GM21825 (cell line): ENCODE measurements around the gene PACSIN3.
"Not testable (repeated sequence)": the region's sequence is repeated elsewhere in the genome, so short reads cannot be mapped to it uniquely, and the experiment has no call there.

ENCODE experiments used
- ATAC-seq: cut with Tn5 transposase; IDR thresholded peaks from one replicate; pipeline ENCODE4 v1.9.1; 2021; ENCODE audit warnings: mild to moderate bottlenecking, moderate library complexity; ENCODE audit not compliant: unreplicated experiment

Gene PACSIN3

GRCh38 chr11:47198161-47198560 lies 11.9 kb upstream of the PACSIN3 start:
- ATAC-seq = not testable (repeated sequence)

- ATAC-seq = no peak
These were observed 5.9 kb upstream of the PACSIN3 start for GRCh38 chr11:47192111-47192510.

- not testable (repeated sequence) for ATAC-seq
These were observed 4.9 kb upstream of the PACSIN3 start for GRCh38 chr11:47191137-47191536.

GRCh38 chr11:47189100-47189834 lies 3.0 kb upstream of the PACSIN3 start:
- ATAC-seq = no peak

- ATAC-seq = no peak
These were observed 2.0 kb upstream of the PACSIN3 start for GRCh38 chr11:47188259-47188658.

- no peak for ATAC-seq
These were observed 1.5 kb upstream of the PACSIN3 start for GRCh38 chr11:47187723-47188122.

GRCh38 chr11:47186700-47187695 lies 764 bp upstream of the PACSIN3 start:
- ATAC-seq = no peak

GRCh38 chr11:47185305-47186075 lies 744 bp downstream of the PACSIN3 start:
- ATAC-seq = no peak

- ATAC-seq = no peak
These were observed 1.4 kb downstream of the PACSIN3 start for GRCh38 chr11:47184711-47185304.

GRCh38 chr11:47183969-47184368 lies 2.3 kb downstream of the PACSIN3 start:
- ATAC-seq = no peak

- no peak for ATAC-seq
These were observed 3.0 kb downstream of the PACSIN3 start for GRCh38 chr11:47183031-47183856.

GRCh38 chr11:47182380-47182779 lies 3.9 kb downstream of the PACSIN3 start:
- no peak for ATAC-seq

GRCh38 chr11:47181271-47181670 lies 5.0 kb downstream of the PACSIN3 start:
- ATAC-seq = no peak

GRCh38 chr11:47180006-47180787 lies 6.0 kb downstream of the PACSIN3 start:
- no peak for ATAC-seq

- no peak for ATAC-seq
These were observed 6.6 kb downstream of the PACSIN3 start for GRCh38 chr11:47179655-47179991.

- ATAC-seq = no peak
These were observed 7.2 kb downstream of the PACSIN3 start for GRCh38 chr11:47178737-47179654.

- no peak for ATAC-seq
These were observed 7.9 kb downstream of the PACSIN3 start for GRCh38 chr11:47178316-47178715.

- ATAC-seq = no peak
These were observed 8.4 kb downstream of the PACSIN3 start for GRCh38 chr11:47177846-47178245.
